Skeletal muscle tissue (tissue), 2 donors: ENCODE measurements around the gene NRF1. TPM values are rescaled to one million over a fixed set of nuclear protein-coding genes. Genes with fewer than 3 reads are reported as not detected.
A peak's percentile ranks its signal among the peaks of the same experiment; 100 is the strongest.

ENCODE experiments used
- small RNA-seq: library from RNA; depleted of rRNA; stranded (forward); fragments of <200 nt; gene quantifications from one replicate; pipeline ENCODE3, GENCODE V24; 2014
- total RNA-seq: library from RNA; depleted of rRNA; stranded (reverse); fragments of >200 nt; gene quantifications from one replicate; pipeline ENCODE4 v1.2.3, GENCODE V29; 2014

NRF1 gene
- total RNA-seq, 1 donor from 2014 or later: 17.2 TPM

Small RNA genes lying within 50 kb of the gene (small RNA-seq; reads per million reads assigned to genes)
- gene MIR182: 4,925 reads per million, percentile 99 among the genes with 10 or more reads in this experiment
- 570 reads per million, percentile 98 among the genes with 10 or more reads in this experiment for gene MIR183
- gene MIR96: 9.1 reads per million, percentile 92 among the genes with 10 or more reads in this experiment

Other genes starting within 250 kb of the NRF1 start
- 5.2 TPM for gene STRIP2, start 177.3 kb upstream of the NRF1 start, total RNA-seq
- not detected for gene SMKR1, start 109.2 kb upstream of the NRF1 start, total RNA-seq